Measurements from ENCODE around the gene SMIM23. TPM values are rescaled to one million over a fixed set of nuclear protein-coding genes. Genes with fewer than 3 reads are reported as not detected.
A peak's percentile ranks its signal among the peaks of the same experiment; 100 is the strongest.

The SMIM23 gene
- not detected for total RNA-seq

- H3K4me1 ChIP-seq: no peaks in the 10 kb centered on the region
- no peaks in the 10 kb centered on the region for H3K36me3 ChIP-seq
- H3K27ac ChIP-seq: no peak within 1 kb of the TSS
- no peak for DNase-seq (ENCODE audit: low spot score in 2 of 2)
- H3K4me3 ChIP-seq: no peak within 1 kb of the TSS
- H3K9me3 ChIP-seq: no peaks in the 10 kb centered on the region
- TF ChIP-seq CTCF (IDR thresholded peaks at IDR 0.05) (no peak), POLR2A (IDR thresholded peaks at IDR 0.05) (no peak), POLR2AphosphoS5 (IDR thresholded peaks at IDR 0.05) (no peak), EP300 (IDR thresholded peaks at IDR 0.05) (no peak)
- H3K27me3 ChIP-seq: no peaks in the 10 kb centered on the region
Measured at GRCh38 chr5:171785517-171785916, at the start of gene SMIM23. SMIM23 (plus strand) TSS chr5:171785817; CDS start chr5:171785872, 55 bp downstream.

GRCh38 chr5:171736976-171737891 is 48.4 kb upstream of the SMIM23 start:
- peaks cover 11% of the 10 kb centered on the region for H3K4me1 ChIP-seq
- no peaks in the 10 kb centered on the region for H3K27me3 ChIP-seq
- no peak overlapping the region for H3K27ac ChIP-seq
- no peaks in the 10 kb centered on the region for H3K9me3 ChIP-seq
- no peaks in the 10 kb centered on the region for H3K36me3 ChIP-seq
- H3K4me3 ChIP-seq: no peak overlapping the region
- 37% methylated on average over 11 of the region's 11 CpGs for WGBS
- TF ChIP-seq EP300 (IDR thresholded peaks at IDR 0.05) (no peak), POLR2AphosphoS5 (IDR thresholded peaks at IDR 0.05) (peak in 1 of 3 donors; percentile 56)
- DNase-seq (ENCODE audit: low spot score in 2 of 2): peak in 1 of 2 donors; percentile 74

GRCh38 chr5:171738501-171738900 is 47.1 kb upstream of the SMIM23 start:
- DNase-seq (ENCODE audit: low spot score in 2 of 2): no peak
- H3K27ac ChIP-seq: no peak overlapping the region
- no peaks in the 10 kb centered on the region for H3K9me3 ChIP-seq
- H3K27me3 ChIP-seq: no peaks in the 10 kb centered on the region
- TF ChIP-seq POLR2A (IDR thresholded peaks at IDR 0.05) (no peak), POLR2AphosphoS5 (IDR thresholded peaks at IDR 0.05) (no peak), CTCF (IDR thresholded peaks at IDR 0.05) (no peak), EP300 (IDR thresholded peaks at IDR 0.05) (no peak)
- H3K36me3 ChIP-seq: no peaks in the 10 kb centered on the region
- WGBS: 81% methylated on average over 8 of the region's 8 CpGs
- H3K4me1 ChIP-seq: peaks cover 11% of the 10 kb centered on the region
- H3K4me3 ChIP-seq: no peak overlapping the region

- Histone ChIP-seq H3K27ac (no peak overlapping the region), H3K4me3 (no peak overlapping the region), H3K9me3 (no peaks in the 10 kb centered on the region), H3K4me1 (peaks cover 11% of the 10 kb centered on the region), H3K36me3 (no peaks in the 10 kb centered on the region), H3K27me3 (no peaks in the 10 kb centered on the region)
- no peak for DNase-seq (ENCODE audit: low spot score in 2 of 2)
- 92% methylated on average over 6 of the region's 6 CpGs for WGBS
- TF ChIP-seq CTCF (IDR thresholded peaks at IDR 0.05): no peak
- no peak for TF ChIP-seq POLR2A (IDR thresholded peaks at IDR 0.05)
- no peak for TF ChIP-seq POLR2AphosphoS5 (IDR thresholded peaks at IDR 0.05)
- TF ChIP-seq EP300 (IDR thresholded peaks at IDR 0.05): no peak
Measured at GRCh38 chr5:171739271-171739670, 46.3 kb upstream of the SMIM23 start.

- Histone ChIP-seq H3K36me3 (no peaks in the 10 kb centered on the region), H3K4me3 (no peak overlapping the region), H3K27ac (no peak overlapping the region), H3K27me3 (no peaks in the 10 kb centered on the region), H3K9me3 (no peaks in the 10 kb centered on the region), H3K4me1 (peaks cover 6% of the 10 kb centered on the region)
- 90% methylated on average over 5 of the region's 6 CpGs for WGBS
- no peak for DNase-seq (ENCODE audit: low spot score in 2 of 2)
- TF ChIP-seq POLR2AphosphoS5 (IDR thresholded peaks at IDR 0.05) (no peak), POLR2A (IDR thresholded peaks at IDR 0.05) (no peak)
Measured at GRCh38 chr5:171743436-171744076, 42.1 kb upstream of the SMIM23 start.

- TF ChIP-seq POLR2A (IDR thresholded peaks at IDR 0.05): no peak
- no peak for TF ChIP-seq POLR2AphosphoS5 (IDR thresholded peaks at IDR 0.05)
- TF ChIP-seq CTCF (IDR thresholded peaks at IDR 0.05): no peak
- TF ChIP-seq EP300 (IDR thresholded peaks at IDR 0.05): no peak
Measured at GRCh38 chr5:171744264-171744663, 41.4 kb upstream of the SMIM23 start.

More at GRCh38 chr5:171744264-171744663, 41.4 kb upstream of the SMIM23 start:
- Histone ChIP-seq H3K36me3 (no peaks in the 10 kb centered on the region), H3K27me3 (no peaks in the 10 kb centered on the region), H3K9me3 (no peaks in the 10 kb centered on the region), H3K4me1 (peaks cover 6% of the 10 kb centered on the region), H3K27ac (no peak overlapping the region), H3K4me3 (no peak overlapping the region)
- 91% methylated on average over 2 of the region's 2 CpGs for WGBS
- no peak for DNase-seq (ENCODE audit: low spot score in 2 of 2)

All from suprapubic skin (tissue), 4 donors.